HepG2 (cell line): ENCODE measurements around the gene PHF14. TPM values are rescaled to one million over a fixed set of nuclear protein-coding genes. Genes with fewer than 3 reads are reported as not detected.

Experiments used
- MATR3 ChIP-seq: sonication (generic); formaldehyde crosslinking; IDR thresholded peaks from 2 replicates; pipeline ENCODE4 v1.4.0; 2020; ENCODE audit warnings: missing genetic modification reagents
- PITX1 ChIP-seq: sonication (generic); formaldehyde crosslinking; IDR thresholded peaks from 2 replicates; pipeline ENCODE4 v1.5.1; 2020; ENCODE audit warnings: mild to moderate bottlenecking, missing genetic modification reagents
- TOE1 ChIP-seq: sonication (generic); formaldehyde crosslinking; IDR thresholded peaks from 2 replicates; pipeline ENCODE4 v1.4.0; 2020; ENCODE audit warnings: mild to moderate bottlenecking, missing genetic modification reagents
- ZNF121 ChIP-seq: sonication (generic); formaldehyde crosslinking; IDR thresholded peaks from 2 replicates; pipeline ENCODE4 v1.5.0; 2020; ENCODE audit warnings: mild to moderate bottlenecking, missing genetic modification reagents
- ZNF30 ChIP-seq: sonication (generic); formaldehyde crosslinking; IDR thresholded peaks from 2 replicates; pipeline ENCODE4 v1.5.0; 2020; ENCODE audit warnings: mild to moderate bottlenecking, missing genetic modification reagents
- ZNF430 ChIP-seq: sonication (generic); formaldehyde crosslinking; IDR thresholded peaks from 2 replicates; pipeline ENCODE4 v1.9.0; 2021; ENCODE audit warnings: mild to moderate bottlenecking, missing genetic modification reagents
- ZNF512B ChIP-seq: sonication (generic); formaldehyde crosslinking; IDR thresholded peaks from 2 replicates; pipeline ENCODE4 v1.5.1; 2020; ENCODE audit warnings: missing genetic modification reagents, mild to moderate bottlenecking, borderline replicate concordance
- ZNF616 ChIP-seq: sonication (generic); formaldehyde crosslinking; IDR thresholded peaks from 2 replicates; pipeline ENCODE4 v1.5.0; 2020; ENCODE audit warnings: low read depth, mild to moderate bottlenecking, missing genetic modification reagents
- ZNF770 ChIP-seq: sonication (generic); formaldehyde crosslinking; IDR thresholded peaks from 2 replicates; pipeline ENCODE4 v1.5.0; 2020; ENCODE audit warnings: mild to moderate bottlenecking, missing genetic modification reagents
- polyA plus RNA-seq, 8 experiments: library from polyadenylated mRNA; depleted of rRNA in 3 of 8; stranded (reverse) in 7 of 8; unstranded in 1 of 8; fragments of >200 nt; fragmentation: Illumina TruSeq in 4 of 8; extraction: Trizol in 4 of 8; gene quantifications; 2 replicates each; pipeline versions ENCODE4 v1.2.1 to v1.2.3, GENCODE V29; 2011 to 2016; ENCODE audit warnings: low read depth in 4 of 8, missing spikeins in 1 of 8, mixed read lengths in 1 of 8; ENCODE audit not compliant: insufficient read depth in 1 of 8
- total RNA-seq, 5 experiments: library from RNA; depleted of rRNA; stranded (reverse); fragments of >200 nt; fragmentation: Illumina TruSeq; extraction: Trizol; gene quantifications; 2 replicates each; pipeline ENCODE4 v1.2.3, GENCODE V29; 2016; ENCODE audit warnings: low read depth in 1 of 5

The PHF14 gene
- total and polyA plus RNA-seq, 2 of the 13 experiments (the other 11 are each of a cell fraction or from before 2014, with no cell fraction given) = 18.9 to 68.7 TPM

DNA sequence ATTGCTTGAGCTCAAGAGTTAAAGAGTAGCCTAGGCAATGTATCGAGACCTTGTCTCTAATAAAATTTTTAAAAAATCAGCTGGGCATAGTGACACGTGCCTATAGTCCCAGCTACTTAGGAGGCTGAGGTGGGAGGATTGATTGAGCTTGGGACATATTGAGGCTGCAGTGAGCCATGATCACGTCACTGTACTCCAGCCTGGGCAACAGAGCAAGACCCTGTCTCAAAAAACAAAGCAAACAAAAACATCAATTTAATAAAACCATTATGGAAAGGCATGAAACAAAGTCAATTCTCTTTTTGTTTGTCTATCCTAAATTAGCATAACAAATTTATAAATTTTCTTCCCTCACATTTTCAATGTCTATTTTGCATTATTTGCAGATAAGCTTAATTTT, 108.4 kb downstream of the PHF14 start (continued):
- TF ChIP-seq TOE1 (CRISPR knock-in tag) = no peak
- TF ChIP-seq ZNF30 = no peak
- no peak for TF ChIP-seq ZNF430
- TF ChIP-seq ZNF770 (CRISPR knock-in tag) = peak; percentile 44; the same call in 1 of the 2 replicates
- peak; percentile 61; the same call in 1 of the 2 replicates for TF ChIP-seq ZNF121 (CRISPR knock-in tag)
- no peak for TF ChIP-seq PITX1 (CRISPR knock-in tag)
- no peak for TF ChIP-seq MATR3 (CRISPR knock-in tag)
- TF ChIP-seq ZNF616 (CRISPR knock-in tag) = no peak
- TF ChIP-seq ZNF512B (CRISPR knock-in tag) = no peak
